Kidney epithelial cell (primary cell): ENCODE measurements around the gene SPATA24. TPM values are rescaled to one million over a fixed set of nuclear protein-coding genes. Genes with fewer than 3 reads are reported as not detected.

Source experiments
- DNase-seq: peaks from one replicate; pipeline ENCODE4 v3.0.0-alpha.2; 2010; ENCODE audit warnings: low read depth
- H3K27me3 ChIP-seq: 2 replicates; pipeline ENCODE4 v1.6.0; 2011; ENCODE audit warnings: low read length; ENCODE audit not compliant: control insufficient read depth, insufficient read depth
- H3K36me3 ChIP-seq: 2 replicates; pipeline ENCODE4 v1.5.1; 2011; ENCODE audit warnings: low read length; ENCODE audit not compliant: control insufficient read depth, insufficient read depth
- H3K4me3 ChIP-seq: 2 replicates; pipeline ENCODE4 v1.5.1; 2011; ENCODE audit warnings: low read depth, mild to moderate bottlenecking, control low read depth, low read length
- CTCF ChIP-seq: IDR thresholded peaks from 2 replicates; pipeline ENCODE4 v1.5.1; 2011; ENCODE audit warnings: mild to moderate bottlenecking, moderate library complexity, low read length, control low read depth, inconsistent platforms; ENCODE audit not compliant: insufficient read depth, poor library complexity, severe bottlenecking
- total RNA-seq: library from RNA; depleted of rRNA; stranded (reverse); fragments of >200 nt; gene quantifications from 2 replicates; pipeline ENCODE4 v1.2.3, GENCODE V29; 2015

The SPATA24 gene
- total RNA-seq, 1 donor from 2014 or later, result 7.7 TPM

DNA sequence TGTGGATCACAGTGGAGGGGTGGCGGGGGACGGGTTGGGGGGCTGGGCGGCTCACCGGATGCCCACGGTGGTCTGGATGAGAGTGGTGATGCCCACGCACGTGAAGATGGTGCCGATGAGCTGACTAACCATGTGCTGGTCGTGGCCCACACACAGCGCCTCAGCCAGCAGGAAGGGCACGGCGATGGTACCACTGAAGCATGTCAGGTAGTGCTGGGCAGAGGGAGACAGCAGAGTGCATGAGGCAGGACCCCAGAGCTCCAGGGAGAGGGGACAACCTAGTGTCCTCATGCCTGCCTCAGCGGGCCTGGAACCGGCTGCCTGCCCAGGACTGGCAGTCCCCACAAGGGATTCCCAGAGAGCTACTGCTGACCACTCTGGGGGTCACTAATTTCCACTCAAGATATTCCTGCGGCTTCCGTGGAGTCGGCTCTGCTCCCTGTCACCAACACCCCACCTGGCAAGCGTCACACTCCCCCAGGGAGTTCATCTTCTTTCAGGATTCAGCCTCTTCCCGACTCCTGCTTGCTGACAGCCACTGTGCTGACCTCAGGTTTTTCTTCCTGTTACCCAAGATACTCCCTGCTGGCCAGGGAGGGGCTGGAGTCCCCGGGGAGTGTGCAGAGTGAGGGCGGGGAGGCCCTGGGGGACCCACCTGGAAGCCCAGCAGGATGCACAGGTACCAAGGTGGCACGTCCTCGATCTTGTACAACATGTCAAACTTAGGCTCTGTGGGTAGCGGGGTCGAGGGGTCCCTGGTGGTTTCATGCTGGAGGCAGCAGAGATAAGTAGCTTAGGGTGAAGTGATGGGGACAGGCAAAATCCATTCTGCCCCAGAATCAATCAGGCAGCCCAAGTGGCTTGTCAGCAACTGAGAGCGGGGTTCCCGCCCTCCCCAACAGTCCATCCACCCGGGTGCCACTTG, 21.8 kb downstream of the SPATA24 start:
- TF ChIP-seq CTCF, result no peak
- H3K36me3 ChIP-seq, result no peaks in the 10 kb centered on the region
- DNase-seq, result no peak
- no peak overlapping the region for H3K4me3 ChIP-seq
- no peaks in the 10 kb centered on the region for H3K27me3 ChIP-seq

GRCh38 chr5:139379626-139380449, 24.1 kb downstream of the SPATA24 start:
- H3K4me3 ChIP-seq, result no peak overlapping the region
- DNase-seq, result no peak
- H3K27me3 ChIP-seq, result no peaks in the 10 kb centered on the region
- no peak for TF ChIP-seq CTCF
- H3K36me3 ChIP-seq, result no peaks in the 10 kb centered on the region

GRCh38 chr5:139378941-139379361, 24.9 kb downstream of the SPATA24 start:
- DNase-seq, result no peak
- Histone ChIP-seq H3K4me3 (no peak overlapping the region), H3K27me3 (no peaks in the 10 kb centered on the region), H3K36me3 (no peaks in the 10 kb centered on the region)
- no peak for TF ChIP-seq CTCF

- Histone ChIP-seq H3K4me3 (no peak overlapping the region), H3K36me3 (no peaks in the 10 kb centered on the region), H3K27me3 (no peaks in the 10 kb centered on the region)
- no peak for TF ChIP-seq CTCF
- no peak for DNase-seq
Measured at GRCh38 chr5:139378101-139378825, 25.6 kb downstream of the SPATA24 start.

GRCh38 chr5:139377226-139377625, 26.7 kb downstream of the SPATA24 start:
- TF ChIP-seq CTCF, result no peak
- DNase-seq, result no peak
- Histone ChIP-seq H3K27me3 (no peaks in the 10 kb centered on the region), H3K36me3 (no peaks in the 10 kb centered on the region), H3K4me3 (no peak overlapping the region)
